DMS153 (cell line): ENCODE measurements around the gene CSF1R.

Experiments used
- DNase-seq: peaks from one replicate; lab custom pipeline; 2025; lab: John Stamatoyannopoulos, UW

The CSF1R gene

GRCh38 chr5:150120617-150121447 is 34.5 kb upstream of the CSF1R start:
- no peak for DNase-seq

DNA sequence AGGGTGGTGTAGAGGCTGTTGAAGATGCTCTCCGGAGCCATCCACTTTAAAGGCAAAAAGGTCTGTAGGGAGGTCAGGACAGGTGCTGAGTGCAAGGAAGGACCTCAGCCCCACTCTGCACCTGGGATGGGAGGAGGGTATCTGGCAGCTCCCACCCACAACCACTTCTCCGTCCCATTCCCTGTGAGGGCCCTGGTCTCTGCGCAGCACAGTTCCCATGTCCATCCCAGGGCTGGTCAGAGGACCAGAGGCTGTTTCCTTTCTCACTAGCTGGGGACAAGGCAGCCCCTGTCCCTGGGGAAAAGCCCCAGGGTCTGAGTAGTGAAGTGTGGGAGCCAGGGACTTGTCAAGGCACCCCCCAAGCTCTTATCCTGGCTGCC is 33.7 kb upstream of the CSF1R start:
- no peak for DNase-seq

GRCh38 chr5:150119421-150120061 is 33.2 kb upstream of the CSF1R start:
- no peak for DNase-seq

GRCh38 chr5:150118561-150119229 is 32.3 kb upstream of the CSF1R start:
- no peak for DNase-seq

DNA sequence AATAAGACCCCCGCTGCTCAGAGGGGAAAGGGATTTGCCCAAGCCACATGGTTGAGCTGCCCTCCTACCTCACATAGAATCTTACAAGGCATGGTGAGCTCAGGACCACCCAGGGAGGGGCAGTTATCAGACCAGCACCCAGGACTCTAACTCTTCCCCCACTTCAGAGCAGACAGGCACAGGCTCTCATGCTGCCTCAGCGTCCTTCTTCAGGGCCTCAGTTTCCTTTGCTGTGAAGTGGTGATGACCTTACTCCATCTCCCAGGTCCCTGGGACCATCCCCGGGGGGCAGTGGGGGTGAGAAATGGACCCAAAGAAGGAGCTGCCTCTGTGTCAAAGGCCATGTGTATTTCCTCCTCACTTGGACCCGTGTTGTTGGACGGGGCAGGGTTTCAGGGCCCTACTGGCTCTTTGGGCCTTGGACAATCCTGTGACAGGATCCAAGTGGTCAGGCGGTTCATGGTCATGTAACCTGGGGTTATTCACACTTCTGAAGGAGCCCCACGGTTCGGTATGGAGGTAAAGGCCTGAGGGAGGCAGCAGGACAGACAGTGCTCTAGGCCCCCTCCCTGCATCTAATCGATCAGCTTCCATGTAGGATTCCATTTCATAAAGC is 31.7 kb upstream of the CSF1R start:
- no peak for DNase-seq

DNA sequence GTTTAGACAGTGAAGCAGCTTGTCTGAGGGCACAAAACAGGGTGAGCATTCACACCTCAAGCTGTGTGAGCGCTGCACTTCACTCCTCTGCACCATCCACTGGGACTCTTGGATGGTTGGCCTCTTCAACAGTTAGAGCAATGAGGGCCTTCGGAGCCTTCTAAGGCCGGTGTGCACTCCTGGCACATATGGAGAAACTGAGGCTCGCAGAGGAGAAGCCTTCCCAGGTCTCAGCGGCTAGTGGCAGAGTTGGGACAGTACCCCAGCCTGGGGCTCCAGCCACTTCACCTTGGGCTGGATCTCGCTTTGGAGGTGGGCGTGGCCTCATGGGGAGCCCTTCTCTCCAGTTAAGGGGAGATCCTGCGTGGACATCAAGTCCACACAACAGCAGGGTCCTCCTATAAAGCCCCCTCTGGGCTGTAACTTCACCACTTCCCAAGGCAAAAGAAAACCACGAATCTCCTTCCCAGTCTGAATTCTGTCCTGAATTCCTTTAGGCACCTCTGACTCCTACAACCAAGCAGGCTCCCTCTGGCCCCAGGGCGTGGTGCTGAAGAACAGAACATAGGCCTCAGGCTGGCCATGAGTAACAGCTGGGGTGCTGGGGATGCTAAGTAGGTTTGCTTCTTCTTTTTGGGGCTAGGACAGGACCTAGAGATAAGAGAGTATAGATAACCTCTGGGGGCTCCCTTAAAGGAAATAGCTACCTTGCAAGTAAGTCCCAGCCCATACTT is 30.5 kb upstream of the CSF1R start:
- no peak for DNase-seq

GRCh38 chr5:150114773-150115408 is 28.5 kb upstream of the CSF1R start:
- no peak for DNase-seq

GRCh38 chr5:150114102-150114641 is 27.8 kb upstream of the CSF1R start:
- no peak for DNase-seq

GRCh38 chr5:150113047-150113744 is 26.8 kb upstream of the CSF1R start:
- no peak for DNase-seq

- no peak for DNase-seq
Measured at GRCh38 chr5:150112201-150113046, 26.1 kb upstream of the CSF1R start.

DNA sequence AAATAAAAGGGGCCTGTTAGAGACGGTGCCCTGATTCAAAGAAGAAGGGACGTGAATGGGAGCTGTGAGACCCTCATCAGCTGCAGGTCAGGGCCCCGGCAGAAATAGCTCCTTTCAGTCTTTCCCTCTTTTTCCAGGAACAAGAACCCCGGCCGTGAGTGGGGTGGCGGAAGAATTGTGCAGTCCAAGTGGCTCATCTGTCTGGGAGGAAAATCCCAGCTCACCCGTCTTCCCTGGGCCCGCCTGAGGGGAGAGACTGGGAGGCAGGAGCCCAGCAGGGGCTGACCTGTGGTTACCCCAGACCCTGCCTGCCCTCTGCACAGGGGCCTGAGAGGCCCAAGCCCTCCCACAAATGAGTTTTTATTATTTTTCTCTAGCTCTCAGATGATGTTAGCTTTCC is 24.8 kb upstream of the CSF1R start:
- no peak for DNase-seq

DNA sequence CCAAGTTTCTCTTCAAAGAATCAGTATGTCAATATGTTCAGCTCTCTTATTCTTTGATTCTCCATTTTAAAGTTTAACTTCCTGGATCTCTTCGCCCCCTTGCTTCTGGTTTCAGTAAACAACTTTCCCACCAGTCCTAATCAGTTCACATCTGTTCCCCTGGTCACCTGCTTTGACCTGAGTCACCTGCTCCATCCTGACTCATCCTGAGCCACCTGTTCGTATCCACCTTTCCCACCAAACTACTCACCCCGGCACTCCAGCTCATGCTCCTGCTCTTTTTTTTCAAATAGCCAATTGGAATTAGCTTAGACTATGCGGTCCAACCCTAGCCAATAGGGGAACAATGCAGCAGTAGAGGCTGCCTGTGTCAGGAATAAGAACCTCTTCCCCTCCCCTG is 23.6 kb upstream of the CSF1R start:
- no peak for DNase-seq

DNA sequence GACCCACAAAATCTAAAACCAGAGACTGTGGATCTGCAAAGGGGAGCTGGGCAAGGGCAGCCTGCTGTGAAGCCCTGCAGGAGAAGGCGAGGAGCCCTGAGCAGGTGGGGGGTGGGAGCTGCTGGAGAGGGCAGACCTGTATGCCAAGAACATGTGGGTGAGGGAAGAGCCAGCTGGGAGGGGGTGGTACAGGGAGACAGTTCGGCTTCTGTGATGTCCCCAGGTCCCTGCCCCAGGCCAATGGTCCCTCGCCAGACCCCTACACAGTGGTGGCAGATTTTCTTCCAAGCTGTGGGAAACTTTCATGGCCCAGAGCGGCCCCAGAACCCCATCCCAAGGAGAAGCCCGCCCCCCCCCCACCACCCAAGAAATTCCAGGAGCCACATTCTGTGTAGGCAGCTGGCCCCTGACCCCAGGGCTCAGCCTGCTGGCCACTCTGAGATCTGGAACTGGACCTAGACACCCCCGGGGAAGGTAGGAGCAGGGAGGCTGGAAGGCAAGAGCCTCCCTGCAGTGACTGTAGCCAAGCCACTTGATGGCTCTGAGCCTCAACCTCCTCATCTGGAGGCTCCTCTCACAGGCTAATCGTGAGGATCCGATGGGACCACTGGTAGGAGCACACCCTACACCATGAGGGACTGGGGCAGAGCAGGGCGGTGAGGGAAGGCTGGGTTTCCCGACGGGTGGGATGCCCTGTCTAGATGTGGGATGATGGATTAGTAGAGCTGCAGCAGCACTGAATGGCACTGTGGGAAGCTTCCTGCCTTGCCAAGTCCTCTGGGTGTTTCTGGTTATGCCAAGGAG is 22.6 kb upstream of the CSF1R start:
- DNase-seq = no peak

- DNase-seq = no peak
Measured at GRCh38 chr5:150107909-150108447, 21.6 kb upstream of the CSF1R start.

- peak; percentile 87 for DNase-seq
Measured at GRCh38 chr5:150106674-150107426, 20.5 kb upstream of the CSF1R start.

GRCh38 chr5:150105928-150106615 is 19.7 kb upstream of the CSF1R start:
- DNase-seq = no peak

DNA sequence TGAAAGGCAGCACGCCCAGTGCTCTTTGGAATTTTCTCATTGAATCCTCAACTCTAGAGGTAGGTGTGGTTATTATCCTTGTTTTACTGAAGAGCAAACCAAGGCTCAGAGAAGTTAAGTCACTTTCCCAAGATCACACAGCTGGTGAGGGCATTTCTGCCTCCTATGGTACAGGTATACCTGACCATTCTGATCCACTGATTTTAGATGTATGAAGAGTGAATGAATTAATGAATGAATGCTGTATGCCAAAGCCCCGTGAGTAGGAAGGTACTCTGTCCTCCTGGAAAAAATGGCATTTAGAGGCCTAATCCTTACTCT is 18.2 kb upstream of the CSF1R start:
- no peak for DNase-seq
